ENCODE results near the gene CDT1. TPM values are rescaled to one million over a fixed set of nuclear protein-coding genes. Genes with fewer than 3 reads are reported as not detected.

CDT1 gene
- total and polyA plus RNA-seq, 7 experiments from 2014 or later: 0.09 to 79.2 (median 0.67) TPM; not detected in 1

GRCh38 chr16:88805887-88806393 is 2.4 kb downstream of the CDT1 start:
- ChIA-PET CTCF (no interaction called here), POLR2A (interaction anchor here (0.5 to 1.5 kb wide), 4 partner anchors 18 to 442 kb away, joined by 3 to 7 read pairs (median 3); no protein-coding TSS in a partner anchor)
- DNase-seq (no peak), ATAC-seq (no peak)
- H3K4me1 ChIP-seq (ENCODE audit: control insufficient read depth in 2 of 2, insufficient read depth in 2 of 2, low read length in 2 of 2): peaks cover 13 to 18% of the 10 kb centered on the region in 2 donors
- H3K27ac ChIP-seq (ENCODE audit: low read depth, low read length): no peak overlapping the region
- peaks cover 0 to 26% (median 0%) of the 10 kb centered on the region in 3 experiments for H3K36me3 ChIP-seq (ENCODE audit: control insufficient read depth in 2 of 3, insufficient read depth in 3 of 3, low read length in 3 of 3)
- intact Hi-C loops (cut with micrococcal nuclease): no loop called here
- no peak overlapping the region for H3K4me3 ChIP-seq (ENCODE audit: low read length)
- Mint-ChIP-seq H3K9me3 (no peaks in the 10 kb centered on the region), H3K36me3 (peaks cover 0 to 4% (median 0%) of the 10 kb centered on the region in 5 donors), H3K27ac (peak overlapping the region in 1 of 9 donors; percentile 56), H3K27me3 (no peaks in the 10 kb centered on the region), H3K4me3 (peak overlapping the region in 1 of 10 donors; percentile 5), H3K4me1 (peaks cover 4 to 33% (median 16%) of the 10 kb centered on the region in 7 donors)
- no peaks in the 10 kb centered on the region for H3K27me3 ChIP-seq (ENCODE audit: control insufficient read depth in 2 of 2, insufficient read depth in 2 of 2, low read length in 2 of 2)
- no peaks in the 10 kb centered on the region for H3K9me3 ChIP-seq (ENCODE audit: control insufficient read depth in 2 of 3, low read length in 3 of 3)

DNA sequence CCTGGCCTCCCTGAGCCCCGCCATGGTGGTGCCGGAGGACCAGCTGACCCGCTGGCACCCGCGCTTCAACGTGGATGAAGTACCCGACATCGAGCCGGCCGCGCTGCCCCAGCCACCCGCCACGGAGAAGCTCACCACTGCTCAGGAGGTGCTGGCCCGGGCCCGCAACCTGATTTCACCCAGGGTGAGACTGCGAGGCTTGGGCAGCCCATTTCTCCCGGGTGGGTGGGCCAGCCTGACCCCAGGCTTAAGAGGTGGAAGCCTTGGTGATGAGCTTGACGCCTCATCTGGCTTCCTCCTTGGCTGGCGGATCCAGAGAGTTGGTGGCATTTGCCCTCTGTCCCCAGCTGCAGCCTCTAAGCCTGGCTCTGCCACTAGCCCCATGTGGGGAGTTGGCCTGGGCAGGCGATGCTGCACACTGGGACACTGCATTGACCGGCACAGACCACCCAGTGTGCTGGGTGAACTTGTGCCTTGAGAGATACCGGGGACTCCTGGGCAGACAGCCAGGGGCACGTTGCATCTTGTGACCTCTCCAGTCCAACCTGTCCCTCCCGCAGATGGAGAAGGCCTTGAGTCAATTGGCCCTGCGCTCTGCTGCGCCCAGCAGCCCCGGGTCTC is 3.0 kb downstream of the CDT1 start:
- Mint-ChIP-seq H3K36me3 (peaks cover 0 to 4% (median 0%) of the 10 kb centered on the region in 5 donors), H3K4me3 (peak overlapping the region in 1 of 10 donors; percentile 5), H3K4me1 (peaks cover 0 to 27% (median 12%) of the 10 kb centered on the region in 7 donors), H3K27ac (peak overlapping the region in 1 of 9 donors; percentile 56), H3K9me3 (no peaks in the 10 kb centered on the region), H3K27me3 (no peaks in the 10 kb centered on the region)
- ChIA-PET POLR2A (interaction anchor here (1.1 to 1.5 kb wide), 2 partner anchors 25 to 441 kb away, joined by 3 to 7 read pairs; no protein-coding TSS in a partner anchor), CTCF (interaction anchor here (0.6 kb wide), 1 partner anchor 489 kb away, joined by 4 read pairs; no protein-coding TSS in a partner anchor)
- Histone ChIP-seq H3K36me3 (ENCODE audit: control insufficient read depth in 2 of 3, insufficient read depth in 3 of 3, low read length in 3 of 3) (peaks cover 0 to 26% (median 0%) of the 10 kb centered on the region in 3 experiments), H3K27ac (ENCODE audit: low read depth, low read length) (no peak overlapping the region), H3K4me3 (ENCODE audit: low read length) (no peak overlapping the region), H3K9me3 (ENCODE audit: control insufficient read depth in 2 of 3, low read length in 3 of 3) (no peaks in the 10 kb centered on the region), H3K4me1 (ENCODE audit: control insufficient read depth in 2 of 2, insufficient read depth in 2 of 2, low read length in 2 of 2) (peaks cover 14 to 20% of the 10 kb centered on the region in 2 donors), H3K27me3 (ENCODE audit: control insufficient read depth in 2 of 2, insufficient read depth in 2 of 2, low read length in 2 of 2) (no peaks in the 10 kb centered on the region)
- DNase-seq: no peak
- intact Hi-C loops (cut with micrococcal nuclease): no loop called here
- no peak for ATAC-seq

DNA sequence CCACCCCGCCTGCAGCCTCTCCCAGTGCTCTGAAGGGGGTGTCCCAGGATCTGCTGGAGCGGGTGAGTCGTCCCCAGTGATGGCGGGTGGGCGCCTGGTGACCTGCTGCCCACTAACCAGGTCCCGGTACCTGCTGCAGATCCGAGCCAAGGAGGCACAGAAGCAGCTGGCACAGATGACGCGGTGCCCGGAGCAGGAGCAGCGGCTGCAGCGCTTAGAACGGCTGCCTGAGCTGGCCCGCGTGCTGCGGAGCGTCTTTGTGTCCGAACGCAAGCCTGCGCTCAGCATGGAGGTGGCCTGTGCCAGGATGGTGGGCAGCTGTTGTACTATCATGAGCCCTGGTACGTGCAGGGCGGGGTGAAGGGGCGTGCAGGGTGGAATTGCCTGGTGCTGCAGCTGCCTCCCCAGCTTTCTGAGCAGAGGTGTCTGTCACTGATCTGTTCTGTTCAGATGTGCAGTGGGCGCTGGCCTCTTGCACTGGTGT is 3.6 kb downstream of the CDT1 start:
- CTCF ChIA-PET: interaction anchor here (0.6 kb wide), 1 partner anchor 489 kb away, joined by 4 read pairs; no protein-coding TSS in a partner anchor
- Mint-ChIP-seq H3K4me3 (peak overlapping the region in 1 of 10 donors; percentile 30), H3K9me3 (no peaks in the 10 kb centered on the region), H3K27ac (no peak overlapping the region), H3K4me1 (peaks cover 0 to 27% (median 12%) of the 10 kb centered on the region in 7 donors), H3K36me3 (peaks cover 0 to 4% (median 0%) of the 10 kb centered on the region in 5 donors), H3K27me3 (no peaks in the 10 kb centered on the region)
- H3K4me1 ChIP-seq (ENCODE audit: control insufficient read depth in 2 of 2, insufficient read depth in 2 of 2, low read length in 2 of 2): peaks cover 14% of the 10 kb centered on the region in 2 donors
- DNase-seq: no peak
- no peaks in the 10 kb centered on the region for H3K27me3 ChIP-seq (ENCODE audit: control insufficient read depth in 2 of 2, insufficient read depth in 2 of 2, low read length in 2 of 2)
- H3K36me3 ChIP-seq (ENCODE audit: control insufficient read depth in 2 of 3, insufficient read depth in 3 of 3, low read length in 3 of 3): peaks cover 0 to 26% (median 0%) of the 10 kb centered on the region in 3 experiments
- H3K27ac ChIP-seq (ENCODE audit: low read depth, low read length): no peak overlapping the region
- no peak for ATAC-seq
- H3K4me3 ChIP-seq (ENCODE audit: low read length): no peak overlapping the region
- intact Hi-C loops (cut with micrococcal nuclease): no loop called here
- POLR2A ChIA-PET: interaction anchor here (0.6 to 1.5 kb wide), 2 partner anchors 26 to 926 kb away, joined by 3 to 7 read pairs; no protein-coding TSS in a partner anchor
- no peaks in the 10 kb centered on the region for H3K9me3 ChIP-seq (ENCODE audit: control insufficient read depth in 2 of 3, low read length in 3 of 3)

- Mint-ChIP-seq H3K9me3 (no peaks in the 10 kb centered on the region), H3K27ac (peak overlapping the region in 2 of 9 donors; percentile 14 to 26), H3K27me3 (no peaks in the 10 kb centered on the region), H3K4me3 (peak overlapping the region in 2 of 10 donors; percentile 46 to 70), H3K4me1 (peaks cover 0 to 23% (median 12%) of the 10 kb centered on the region in 7 donors), H3K36me3 (peaks cover 0 to 4% (median 0%) of the 10 kb centered on the region in 5 donors)
- peaks cover 11 to 14% of the 10 kb centered on the region in 2 donors for H3K4me1 ChIP-seq (ENCODE audit: control insufficient read depth in 2 of 2, insufficient read depth in 2 of 2, low read length in 2 of 2)
- ATAC-seq (no peak), DNase-seq (no peak)
- ChIA-PET CTCF (no interaction called here), POLR2A (interaction anchor here (0.6 to 5.6 kb wide), 3 partner anchors 27 to 926 kb away, joined by 3 to 42 read pairs (median 7); partner anchors contain the start of genes GALNS and TRAPPC2L)
- H3K4me3 ChIP-seq (ENCODE audit: low read length): no peak overlapping the region
- no peaks in the 10 kb centered on the region for H3K9me3 ChIP-seq (ENCODE audit: control insufficient read depth in 2 of 3, low read length in 3 of 3)
- H3K36me3 ChIP-seq (ENCODE audit: control insufficient read depth in 2 of 3, insufficient read depth in 3 of 3, low read length in 3 of 3): peaks cover 0 to 26% (median 0%) of the 10 kb centered on the region in 3 experiments
- H3K27me3 ChIP-seq (ENCODE audit: control insufficient read depth in 2 of 2, insufficient read depth in 2 of 2, low read length in 2 of 2): no peaks in the 10 kb centered on the region
- no peak overlapping the region for H3K27ac ChIP-seq (ENCODE audit: low read depth, low read length)
- intact Hi-C loops (cut with micrococcal nuclease): no loop called here
These were observed 4.3 kb downstream of the CDT1 start for GRCh38 chr16:88807626-88808453.

DNA sequence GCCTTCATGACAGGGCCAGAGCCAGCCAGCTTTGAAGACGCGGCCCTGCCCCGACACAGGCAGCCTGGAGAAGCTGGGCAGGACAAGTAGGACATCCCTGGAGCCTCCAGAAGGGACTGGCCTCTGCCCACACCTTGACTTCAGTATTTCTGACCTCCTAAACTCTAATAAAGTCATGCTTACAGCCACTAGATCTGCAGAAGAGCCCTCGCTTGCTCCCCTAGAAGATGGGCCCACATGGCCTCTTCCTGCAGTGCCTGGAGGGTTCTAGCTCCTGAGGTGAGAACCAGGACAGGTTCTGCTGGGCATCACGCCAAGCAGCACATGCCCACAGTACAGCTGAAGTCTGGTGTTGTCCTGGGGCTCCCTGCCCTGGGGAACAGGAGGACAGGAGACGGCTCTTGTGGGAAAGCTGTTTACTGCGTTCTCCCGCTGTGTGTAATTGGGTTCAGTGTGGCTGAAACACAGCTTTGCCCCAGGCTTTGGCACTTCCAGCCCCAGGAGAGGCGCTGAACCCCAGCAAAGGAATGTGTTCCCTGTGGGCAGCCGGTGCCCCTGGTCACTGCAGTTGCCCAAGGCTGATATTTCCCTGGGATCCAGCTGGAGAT is 5.6 kb downstream of the CDT1 start:
- no peaks in the 10 kb centered on the region for H3K9me3 ChIP-seq (ENCODE audit: control insufficient read depth in 2 of 3, low read length in 3 of 3)
- Mint-ChIP-seq H3K4me3 (peak overlapping the region in 8 of 10 donors; percentile 9 to 97 (median 41)), H3K4me1 (peaks cover 0 to 26% (median 12%) of the 10 kb centered on the region in 7 donors), H3K9me3 (no peaks in the 10 kb centered on the region), H3K27me3 (no peaks in the 10 kb centered on the region), H3K36me3 (peaks cover 0 to 4% (median 0%) of the 10 kb centered on the region in 5 donors), H3K27ac (peak overlapping the region in 3 of 9 donors; percentile 14 to 69 (median 55))
- H3K4me1 ChIP-seq (ENCODE audit: control insufficient read depth in 2 of 2, insufficient read depth in 2 of 2, low read length in 2 of 2): peaks cover 11 to 12% of the 10 kb centered on the region in 2 donors
- H3K36me3 ChIP-seq (ENCODE audit: control insufficient read depth in 2 of 3, insufficient read depth in 3 of 3, low read length in 3 of 3): peaks cover 0 to 26% (median 0%) of the 10 kb centered on the region in 3 experiments
- H3K27ac ChIP-seq (ENCODE audit: low read depth, low read length): no peak overlapping the region
- DNase-seq (no peak), ATAC-seq (no peak)
- CTCF ChIA-PET: no interaction called here
- H3K4me3 ChIP-seq (ENCODE audit: low read length): no peak overlapping the region
- no peaks in the 10 kb centered on the region for H3K27me3 ChIP-seq (ENCODE audit: control insufficient read depth in 2 of 2, insufficient read depth in 2 of 2, low read length in 2 of 2)
- POLR2A ChIA-PET: interaction anchor here (0.8 to 5.6 kb wide), 3 partner anchors 27 to 288 kb away, joined by 4 to 71 read pairs (median 42); partner anchors contain the start of genes GALNS, PIEZO1 and TRAPPC2L
- intact Hi-C loops (cut with micrococcal nuclease): no loop called here
